Panc1 (cell line): ENCODE data around the gene PKD1. TPM values are rescaled to one million over a fixed set of nuclear protein-coding genes. Genes with fewer than 3 reads are reported as not detected.

Source experiments
- ATAC-seq: fragments of 200-7000 bp; cut with Tn5 transposase; 2 replicates; pipeline ENCODE4 v1.9.1; 2020; ENCODE audit warnings: mild to moderate bottlenecking, moderate library complexity
- BruUV-seq: library from RNA; stranded (reverse); fragments of 400-500 nt; replicated peaks from 2 replicates; lab custom pipeline; 2021; lab: Mats Ljungman, UMichigan
- CTCF ChIA-PET: fragments of 300-600 bp; sonication (Branson Sonifier 250); formaldehyde crosslinking; loops from one replicate; lab custom pipeline; 2022; ENCODE audit warnings: antibody characterized with exemption; lab: Charles Lee
- POLR2A ChIA-PET: fragments of 300-600 bp; sonication (Branson Sonifier 250); formaldehyde crosslinking; loops from one replicate; lab custom pipeline; 2022; ENCODE audit warnings: antibody characterized with exemption; lab: Charles Lee
- DNase-seq: peaks from one replicate; pipeline ENCODE4 v3.0.0-alpha.2; 2010; ENCODE audit warnings: low read depth, low spot score
- H3K27ac ChIP-seq: 2 replicates; pipeline ENCODE4 v1.5.1; 2011; ENCODE audit warnings: mild to moderate bottlenecking, low read length, inconsistent platforms
- H3K27me3 ChIP-seq: fragments of 200-500 bp; sonication (Bioruptor generic); 2 replicates; pipeline ENCODE4 v1.6.0; 2014; ENCODE audit warnings: low read length, inconsistent platforms; ENCODE audit not compliant: control insufficient read depth, insufficient read depth
- H3K36me3 ChIP-seq: fragments of 200-500 bp; sonication (Bioruptor generic); 2 replicates; pipeline ENCODE4 v1.5.1; 2014; ENCODE audit warnings: inconsistent platforms, mild to moderate bottlenecking, low read length, moderate library complexity; ENCODE audit not compliant: control insufficient read depth, insufficient read depth
- H3K4me1 ChIP-seq: 2 replicates; pipeline ENCODE4 v1.5.1; 2011; ENCODE audit warnings: inconsistent platforms, mild to moderate bottlenecking, low read length, moderate library complexity; ENCODE audit not compliant: control insufficient read depth, insufficient read depth
- H3K4me3 ChIP-seq, 2 experiments: 2 replicates each; pipeline ENCODE4 v1.5.1; 2011 to 2012; ENCODE audit warnings: low read depth in 2 of 2, low read length in 2 of 2, mild to moderate bottlenecking in 2 of 2, inconsistent platforms in 1 of 2, moderate library complexity in 1 of 2
- H3K9me3 ChIP-seq: fragments of 200-500 bp; sonication (Bioruptor generic); 2 replicates; pipeline ENCODE4 v1.5.1; 2014; ENCODE audit warnings: low read depth, mild to moderate bottlenecking, inconsistent platforms, low read length, moderate library complexity; ENCODE audit not compliant: control insufficient read depth, insufficient read depth
- POLR2AphosphoS5 ChIP-seq: IDR thresholded peaks from 2 replicates; pipeline ENCODE4 v1.6.1; 2012; ENCODE audit warnings: mild to moderate bottlenecking, low read depth, low read length, moderate library complexity
- SIN3A ChIP-seq: IDR thresholded peaks from 2 replicates; pipeline ENCODE4 v1.6.1; 2012; ENCODE audit warnings: low read depth, mild to moderate bottlenecking, low read length, moderate library complexity, borderline replicate concordance; ENCODE audit not compliant: insufficient read depth
- TCF7L2 ChIP-seq: IDR thresholded peaks from 2 replicates; pipeline ENCODE4 v1.6.1; 2011; ENCODE audit warnings: mild to moderate bottlenecking, low read depth, low read length, inconsistent platforms
- in situ Hi-C: cut with HindIII; loops from 2 replicates; pipeline ENCODE4 v1.10.0; 2016; ENCODE audit warnings: low sequenced_read_pairs, low pct_unique_long_range_greater_than_20kb
- intact Hi-C: fragments of 100-400 bp; cut with micrococcal nuclease; formaldehyde crosslinking; loops from one replicate; pipeline ENCODE4 v1.10.0; 2022; ENCODE audit not compliant: unreplicated experiment
- total RNA-seq: library from RNA; stranded (reverse); gene quantifications from one replicate; pipeline ENCODE4 v1.2.1, GENCODE V29; 2021; ENCODE audit not compliant: unreplicated experiment
- TF ChIP-seq, protein P1 (sequence below), 2 experiments: IDR thresholded peaks; 2 replicates each; pipeline ENCODE4 v1.6.1; 2011 to 2012; ENCODE audit warnings: low read depth in 2 of 2, control low read depth in 1 of 2, low read length in 1 of 2, mild to moderate bottlenecking in 1 of 2, moderate library complexity in 1 of 2; ENCODE audit not compliant: insufficient read depth in 1 of 2
- TF ChIP-seq, protein P2 (sequence below): fragments of 450-650 bp; IDR thresholded peaks from 2 replicates; pipeline ENCODE4 v1.5.1; 2017; ENCODE audit warnings: mild to moderate bottlenecking

The PKD1 gene
- total RNA-seq, 1 experiment from 2014 or later = 279 TPM

DNA sequence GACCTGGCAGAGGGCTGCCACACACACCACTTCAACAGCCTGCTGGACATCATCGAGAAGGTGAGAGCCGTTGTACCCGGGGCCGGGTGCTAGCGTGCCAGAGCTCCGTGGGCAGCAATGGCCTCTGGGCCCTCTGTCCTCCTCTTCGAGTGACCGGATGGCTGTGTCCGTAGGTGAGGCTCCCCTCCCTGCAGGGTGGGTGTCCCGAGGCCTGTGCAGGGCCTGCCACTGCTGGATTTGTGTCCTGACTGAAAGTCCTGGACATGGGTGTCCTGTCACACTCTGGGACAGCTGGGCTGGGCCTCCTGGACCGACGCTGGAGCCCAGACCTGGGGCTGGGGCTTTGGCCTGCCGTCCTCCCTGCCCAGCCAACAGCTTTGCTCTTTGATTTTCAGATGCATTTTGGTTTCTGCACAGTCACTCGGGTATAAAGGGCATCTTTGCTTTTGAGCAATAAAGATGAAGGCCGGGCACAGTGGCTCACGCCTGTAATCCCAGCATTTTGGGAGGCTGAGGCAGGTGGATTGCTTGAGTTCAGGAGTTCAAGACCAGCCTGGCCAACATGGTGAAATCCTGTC is 71.2 kb downstream of the PKD1 start:
- Histone ChIP-seq H3K36me3 (no peaks in the 10 kb centered on the region; the same call in 1 of the 2 replicates), H3K9me3 (no peaks in the 10 kb centered on the region), H3K4me1 (no peaks in the 10 kb centered on the region), H3K4me3 (no peak overlapping the region), H3K27ac (no peak overlapping the region), H3K27me3 (no peaks in the 10 kb centered on the region)
- in situ Hi-C loops = no loop called here
- no peak for ATAC-seq
- TF ChIP-seq, protein P1, sequence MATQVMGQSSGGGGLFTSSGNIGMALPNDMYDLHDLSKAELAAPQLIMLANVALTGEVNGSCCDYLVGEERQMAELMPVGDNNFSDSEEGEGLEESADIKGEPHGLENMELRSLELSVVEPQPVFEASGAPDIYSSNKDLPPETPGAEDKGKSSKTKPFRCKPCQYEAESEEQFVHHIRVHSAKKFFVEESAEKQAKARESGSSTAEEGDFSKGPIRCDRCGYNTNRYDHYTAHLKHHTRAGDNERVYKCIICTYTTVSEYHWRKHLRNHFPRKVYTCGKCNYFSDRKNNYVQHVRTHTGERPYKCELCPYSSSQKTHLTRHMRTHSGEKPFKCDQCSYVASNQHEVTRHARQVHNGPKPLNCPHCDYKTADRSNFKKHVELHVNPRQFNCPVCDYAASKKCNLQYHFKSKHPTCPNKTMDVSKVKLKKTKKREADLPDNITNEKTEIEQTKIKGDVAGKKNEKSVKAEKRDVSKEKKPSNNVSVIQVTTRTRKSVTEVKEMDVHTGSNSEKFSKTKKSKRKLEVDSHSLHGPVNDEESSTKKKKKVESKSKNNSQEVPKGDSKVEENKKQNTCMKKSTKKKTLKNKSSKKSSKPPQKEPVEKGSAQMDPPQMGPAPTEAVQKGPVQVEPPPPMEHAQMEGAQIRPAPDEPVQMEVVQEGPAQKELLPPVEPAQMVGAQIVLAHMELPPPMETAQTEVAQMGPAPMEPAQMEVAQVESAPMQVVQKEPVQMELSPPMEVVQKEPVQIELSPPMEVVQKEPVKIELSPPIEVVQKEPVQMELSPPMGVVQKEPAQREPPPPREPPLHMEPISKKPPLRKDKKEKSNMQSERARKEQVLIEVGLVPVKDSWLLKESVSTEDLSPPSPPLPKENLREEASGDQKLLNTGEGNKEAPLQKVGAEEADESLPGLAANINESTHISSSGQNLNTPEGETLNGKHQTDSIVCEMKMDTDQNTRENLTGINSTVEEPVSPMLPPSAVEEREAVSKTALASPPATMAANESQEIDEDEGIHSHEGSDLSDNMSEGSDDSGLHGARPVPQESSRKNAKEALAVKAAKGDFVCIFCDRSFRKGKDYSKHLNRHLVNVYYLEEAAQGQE (IDR thresholded peaks at IDR 0.05; ENCODE audit: insufficient read depth in 1 of 2, low read depth in 2 of 2, low read length in 1 of 2) = no peak
- TF ChIP-seq SIN3A = no peak
- TF ChIP-seq, protein P2, sequence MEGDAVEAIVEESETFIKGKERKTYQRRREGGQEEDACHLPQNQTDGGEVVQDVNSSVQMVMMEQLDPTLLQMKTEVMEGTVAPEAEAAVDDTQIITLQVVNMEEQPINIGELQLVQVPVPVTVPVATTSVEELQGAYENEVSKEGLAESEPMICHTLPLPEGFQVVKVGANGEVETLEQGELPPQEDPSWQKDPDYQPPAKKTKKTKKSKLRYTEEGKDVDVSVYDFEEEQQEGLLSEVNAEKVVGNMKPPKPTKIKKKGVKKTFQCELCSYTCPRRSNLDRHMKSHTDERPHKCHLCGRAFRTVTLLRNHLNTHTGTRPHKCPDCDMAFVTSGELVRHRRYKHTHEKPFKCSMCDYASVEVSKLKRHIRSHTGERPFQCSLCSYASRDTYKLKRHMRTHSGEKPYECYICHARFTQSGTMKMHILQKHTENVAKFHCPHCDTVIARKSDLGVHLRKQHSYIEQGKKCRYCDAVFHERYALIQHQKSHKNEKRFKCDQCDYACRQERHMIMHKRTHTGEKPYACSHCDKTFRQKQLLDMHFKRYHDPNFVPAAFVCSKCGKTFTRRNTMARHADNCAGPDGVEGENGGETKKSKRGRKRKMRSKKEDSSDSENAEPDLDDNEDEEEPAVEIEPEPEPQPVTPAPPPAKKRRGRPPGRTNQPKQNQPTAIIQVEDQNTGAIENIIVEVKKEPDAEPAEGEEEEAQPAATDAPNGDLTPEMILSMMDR = no peak
- no peak for TF ChIP-seq TCF7L2
- no peak for TF ChIP-seq POLR2AphosphoS5
- BruUV-seq = no TSS peak
- no peak for DNase-seq
- intact Hi-C loops = no loop called here
- ChIA-PET CTCF (interaction anchor here (0.7 kb wide), 1 partner anchor 352 kb away, joined by 6 read pairs; no protein-coding TSS in a partner anchor), POLR2A (no interaction called here)

DNA sequence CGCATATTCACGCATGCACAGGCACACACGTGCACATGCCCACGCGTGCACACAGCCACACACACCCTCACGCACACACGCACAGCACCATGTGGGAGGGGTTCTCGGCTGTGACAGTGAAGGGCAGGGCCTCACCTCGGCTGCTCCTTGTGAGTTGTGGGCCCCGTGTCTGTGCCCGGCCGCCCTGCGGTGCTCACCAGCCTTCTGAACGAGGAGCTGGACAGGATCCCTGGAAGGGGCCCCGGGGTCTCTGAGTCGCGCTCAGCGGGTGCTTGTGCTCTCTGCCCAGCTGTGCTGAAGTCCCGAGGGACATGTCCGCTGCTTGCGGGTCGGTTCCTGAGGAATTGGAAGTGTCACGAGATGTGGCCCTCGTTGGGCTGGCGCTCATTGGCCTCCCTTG is 71.8 kb downstream of the PKD1 start:
- Histone ChIP-seq H3K9me3 (no peaks in the 10 kb centered on the region), H3K36me3 (no peaks in the 10 kb centered on the region; the same call in 1 of the 2 replicates), H3K4me3 (no peak overlapping the region), H3K27ac (no peak overlapping the region), H3K27me3 (no peaks in the 10 kb centered on the region), H3K4me1 (no peaks in the 10 kb centered on the region)
- DNase-seq (no peak), ATAC-seq (no peak)
- ChIA-PET POLR2A (no interaction called here), CTCF (interaction anchor here (0.6 kb wide), 1 partner anchor 11 kb away, joined by 4 read pairs; no protein-coding TSS in a partner anchor)
- BruUV-seq = no TSS peak
- in situ Hi-C loops (no loop called here), intact Hi-C loops (no loop called here)
- TF ChIP-seq POLR2AphosphoS5 (no peak), SIN3A (no peak), TCF7L2 (no peak)
- TF ChIP-seq, protein P2 = no peak
- TF ChIP-seq, protein P1 (IDR thresholded peaks at IDR 0.05; ENCODE audit: insufficient read depth in 1 of 2, low read depth in 2 of 2, low read length in 1 of 2) = no peak
